Measurements from ENCODE around the gene SRRM2. TPM values are rescaled to one million over a fixed set of nuclear protein-coding genes. Genes with fewer than 3 reads are reported as not detected.

SRRM2 gene
- total RNA-seq, 1 donor = 130 TPM

DNA sequence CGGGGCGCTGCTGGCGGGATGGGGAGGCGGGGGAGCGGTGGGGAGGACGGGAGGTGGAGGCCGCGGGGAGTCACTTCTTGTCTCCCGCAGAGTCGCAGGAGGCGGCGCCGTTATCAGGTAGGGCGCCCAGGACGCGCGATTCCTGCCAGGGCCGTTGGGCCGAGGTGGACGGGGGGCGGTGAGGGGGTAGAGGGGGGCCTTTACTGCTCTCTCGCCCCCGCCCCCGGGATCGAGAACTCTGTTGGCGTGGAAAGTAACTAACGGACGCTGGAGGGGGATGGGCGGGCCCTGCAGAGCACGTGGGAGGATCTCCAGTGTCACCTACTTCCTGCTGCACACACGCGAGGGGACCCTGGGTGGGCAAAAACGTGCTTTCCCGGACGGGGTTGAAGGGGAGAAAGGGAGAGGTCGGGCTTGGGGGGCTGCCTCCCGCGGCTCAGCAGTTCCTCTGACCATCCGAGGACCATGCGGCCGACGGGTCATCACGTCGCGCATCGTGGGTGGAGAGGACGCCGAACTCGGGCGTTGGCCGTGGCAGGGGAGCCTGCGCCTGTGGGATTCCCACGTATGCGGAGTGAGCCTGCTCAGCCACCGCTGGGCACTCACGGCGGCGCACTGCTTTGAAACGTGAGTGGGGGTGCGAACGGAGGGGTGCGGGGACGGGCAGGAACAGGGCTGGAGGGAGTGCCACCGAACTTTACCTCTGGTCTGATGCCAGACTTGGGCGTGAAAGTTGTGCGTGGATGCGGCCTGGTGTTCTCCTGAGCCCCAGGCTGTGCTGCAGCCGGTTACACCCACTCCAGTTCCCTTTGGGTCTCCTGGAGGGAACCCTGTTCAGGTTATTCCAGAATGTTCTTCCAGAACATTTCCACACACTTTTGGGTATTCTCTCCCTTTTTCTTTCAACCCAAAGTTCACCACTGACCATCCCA lies 65.2 kb downstream of the SRRM2 start:
- DNase-seq (ENCODE audit: low read depth in 2 of 3, low spot score in 2 of 3) = no peak

DNA sequence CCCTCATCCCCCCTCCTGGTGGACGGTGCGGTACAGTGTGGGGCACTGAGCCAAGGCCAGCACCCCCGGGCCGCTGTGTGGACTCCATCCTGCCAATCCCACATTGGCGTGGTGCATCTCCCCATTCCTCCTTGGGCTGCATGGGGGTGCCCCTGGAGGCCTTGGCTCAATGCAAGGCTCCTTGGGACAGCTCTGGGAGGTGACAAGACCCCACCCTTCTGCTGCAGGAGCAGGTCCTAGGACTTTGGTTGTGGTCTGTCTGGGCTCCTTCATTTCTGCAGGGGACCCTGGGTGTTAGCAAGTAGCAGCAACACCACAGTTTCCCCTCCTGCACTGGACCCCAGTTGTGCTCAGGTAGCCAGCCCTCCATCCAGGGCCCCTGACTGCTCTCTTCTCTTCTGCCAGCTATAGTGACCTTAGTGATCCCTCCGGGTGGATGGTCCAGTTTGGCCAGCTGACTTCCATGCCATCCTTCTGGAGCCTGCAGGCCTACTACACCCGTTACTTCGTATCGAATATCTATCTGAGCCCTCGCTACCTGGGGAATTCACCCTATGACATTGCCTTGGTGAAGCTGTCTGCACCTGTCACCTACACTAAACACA lies 65.9 kb downstream of the SRRM2 start:
- no peak for DNase-seq (ENCODE audit: low read depth in 2 of 3, low spot score in 2 of 3)

- DNase-seq (ENCODE audit: low read depth in 2 of 3, low spot score in 2 of 3) = no peak
These were observed 66.9 kb downstream of the SRRM2 start for GRCh38 chr16:2819179-2819938.

- no peak for DNase-seq (ENCODE audit: low read depth in 2 of 3, low spot score in 2 of 3)
These were observed 67.7 kb downstream of the SRRM2 start for GRCh38 chr16:2819939-2820835.

Small RNAs within 50 kb of the gene (small RNA-seq; reads per million reads assigned to genes)
- gene SNORA3C = not detected

Other genes with a start within 250 kb of the SRRM2 start
- 80.8 TPM for gene ATP6V0C, start 238.7 kb upstream of the SRRM2 start, total RNA-seq
- gene AMDHD2, start 232.3 kb upstream of the SRRM2 start, total RNA-seq = 41.5 TPM
- gene CEMP1, start 221.2 kb upstream of the SRRM2 start, total RNA-seq = 0.27 TPM
- 21.5 TPM for gene PDPK1, start 214.6 kb upstream of the SRRM2 start, total RNA-seq
- 19.4 TPM for gene KCTD5, start 70.1 kb upstream of the SRRM2 start, total RNA-seq
- 3.2 TPM for gene PRSS27, start 32.4 kb upstream of the SRRM2 start, total RNA-seq
- 263 TPM for gene ELOB, start 24.6 kb downstream of the SRRM2 start, total RNA-seq
- gene PRSS33, start 34.9 kb downstream of the SRRM2 start, total RNA-seq = not detected
- gene PRSS41, start 45.8 kb downstream of the SRRM2 start, total RNA-seq = 0.27 TPM
- gene PRSS21, start 64.6 kb downstream of the SRRM2 start, total RNA-seq = 27.2 TPM
- 4.3 TPM for gene ZG16B, start 77.7 kb downstream of the SRRM2 start, total RNA-seq
- gene PRSS22, start 105.5 kb downstream of the SRRM2 start, total RNA-seq = not detected
- 54.1 TPM for gene FLYWCH2, start 130.6 kb downstream of the SRRM2 start, total RNA-seq
- 28.3 TPM for gene FLYWCH1, start 159.3 kb downstream of the SRRM2 start, total RNA-seq
- under 0.01 TPM for gene KREMEN2, start 211.6 kb downstream of the SRRM2 start, total RNA-seq
- gene PAQR4, start 216.7 kb downstream of the SRRM2 start, total RNA-seq = 19.4 TPM
- 7.3 TPM for gene PKMYT1, start 227.8 kb downstream of the SRRM2 start, total RNA-seq

Measured in hematopoietic multipotent progenitor cell (in vitro differentiated cells).